Measurements from ENCODE around the gene LRBA. TPM values are rescaled to one million over a fixed set of nuclear protein-coding genes. Genes with fewer than 3 reads are reported as not detected.
"Not testable (repeated sequence)": the region's sequence is repeated elsewhere in the genome, so short reads cannot be mapped to it uniquely, and the experiment has no call there.

LRBA gene
- polyA plus RNA-seq, 1 donor: 52.8 TPM

- H3K27me3 ChIP-seq (ENCODE audit: control insufficient read depth, insufficient read depth, low read length): no peaks in the 10 kb centered on the region
- H3K4me3 ChIP-seq (ENCODE audit: low read length): no peak overlapping the region
- WGBS (ENCODE audit: insufficient coverage, low lambda C conversion rate): 100% methylated on average over 1 of the region's 4 CpGs
- H3K27ac ChIP-seq (ENCODE audit: low read length): no peak overlapping the region
- no peaks in the 10 kb centered on the region for H3K4me1 ChIP-seq (ENCODE audit: control insufficient read depth, insufficient read depth, low read length)
- peaks cover 2% of the 10 kb centered on the region for H3K36me3 ChIP-seq (ENCODE audit: control insufficient read depth, insufficient read depth, low read length)
- no peak for DNase-seq
- H3K9me3 ChIP-seq (ENCODE audit: control insufficient read depth, low read depth, low read length): no peaks in the 10 kb centered on the region
Measured at GRCh38 chr4:150387981-150388380, 627.1 kb downstream of the LRBA start.

GRCh38 chr4:150386415-150386814 is 628.7 kb downstream of the LRBA start:
- H3K36me3 ChIP-seq (ENCODE audit: control insufficient read depth, insufficient read depth, low read length); DNase-seq; H3K9me3 ChIP-seq (ENCODE audit: control insufficient read depth, low read depth, low read length); H3K27me3 ChIP-seq (ENCODE audit: control insufficient read depth, insufficient read depth, low read length); H3K4me3 ChIP-seq (ENCODE audit: low read length); H3K4me1 ChIP-seq (ENCODE audit: control insufficient read depth, insufficient read depth, low read length); H3K27ac ChIP-seq (ENCODE audit: low read length): not testable (repeated sequence)
- WGBS (ENCODE audit: insufficient coverage, low lambda C conversion rate): 100% methylated on average over 1 of the region's 2 CpGs

- Histone ChIP-seq H3K27ac (ENCODE audit: low read length) (no peak overlapping the region), H3K4me1 (ENCODE audit: control insufficient read depth, insufficient read depth, low read length) (no peaks in the 10 kb centered on the region), H3K9me3 (ENCODE audit: control insufficient read depth, low read depth, low read length) (no peaks in the 10 kb centered on the region), H3K4me3 (ENCODE audit: low read length) (no peak overlapping the region), H3K27me3 (ENCODE audit: control insufficient read depth, insufficient read depth, low read length) (no peaks in the 10 kb centered on the region), H3K36me3 (ENCODE audit: control insufficient read depth, insufficient read depth, low read length) (no peaks in the 10 kb centered on the region)
- DNase-seq: no peak
- WGBS (ENCODE audit: insufficient coverage, low lambda C conversion rate): no CpG with 5 or more reads among the region's 2 CpGs
Measured at GRCh38 chr4:150385606-150386005, 629.5 kb downstream of the LRBA start.

GRCh38 chr4:150384249-150384648 is 630.8 kb downstream of the LRBA start:
- no peaks in the 10 kb centered on the region for H3K27me3 ChIP-seq (ENCODE audit: control insufficient read depth, insufficient read depth, low read length)
- WGBS (ENCODE audit: insufficient coverage, low lambda C conversion rate): 80% methylated on average over 1 of the region's 4 CpGs
- H3K36me3 ChIP-seq (ENCODE audit: control insufficient read depth, insufficient read depth, low read length): no peaks in the 10 kb centered on the region

GRCh38 chr4:150382028-150382427 is 633.1 kb downstream of the LRBA start:
- no peak for DNase-seq
- WGBS (ENCODE audit: insufficient coverage, low lambda C conversion rate): no CpG with 5 or more reads among the region's 1 CpG
- H3K36me3 ChIP-seq (ENCODE audit: control insufficient read depth, insufficient read depth, low read length): no peaks in the 10 kb centered on the region

More at GRCh38 chr4:150384249-150384648, 630.8 kb downstream of the LRBA start:
- Histone ChIP-seq H3K27ac (ENCODE audit: low read length) (no peak overlapping the region), H3K4me3 (ENCODE audit: low read length) (no peak overlapping the region), H3K4me1 (ENCODE audit: control insufficient read depth, insufficient read depth, low read length) (no peaks in the 10 kb centered on the region), H3K9me3 (ENCODE audit: control insufficient read depth, low read depth, low read length) (no peaks in the 10 kb centered on the region)
- DNase-seq: no peak

GRCh38 chr4:150381609-150382008 is 633.5 kb downstream of the LRBA start:
- WGBS (ENCODE audit: insufficient coverage, low lambda C conversion rate): 100% methylated on average over 1 of the region's 3 CpGs
- H3K27ac ChIP-seq (ENCODE audit: low read length): no peak overlapping the region
- H3K27me3 ChIP-seq (ENCODE audit: control insufficient read depth, insufficient read depth, low read length): no peaks in the 10 kb centered on the region
- no peak overlapping the region for H3K4me3 ChIP-seq (ENCODE audit: low read length)
- no peak for DNase-seq
- H3K36me3 ChIP-seq (ENCODE audit: control insufficient read depth, insufficient read depth, low read length): no peaks in the 10 kb centered on the region
- H3K9me3 ChIP-seq (ENCODE audit: control insufficient read depth, low read depth, low read length): no peaks in the 10 kb centered on the region
- no peaks in the 10 kb centered on the region for H3K4me1 ChIP-seq (ENCODE audit: control insufficient read depth, insufficient read depth, low read length)

More at GRCh38 chr4:150382028-150382427, 633.1 kb downstream of the LRBA start:
- Histone ChIP-seq H3K27me3 (ENCODE audit: control insufficient read depth, insufficient read depth, low read length) (no peaks in the 10 kb centered on the region), H3K9me3 (ENCODE audit: control insufficient read depth, low read depth, low read length) (no peaks in the 10 kb centered on the region), H3K27ac (ENCODE audit: low read length) (no peak overlapping the region), H3K4me1 (ENCODE audit: control insufficient read depth, insufficient read depth, low read length) (no peaks in the 10 kb centered on the region), H3K4me3 (ENCODE audit: low read length) (no peak overlapping the region)

GRCh38 chr4:150381036-150381435 is 634.0 kb downstream of the LRBA start:
- H3K4me3 ChIP-seq (ENCODE audit: low read length): no peak overlapping the region
- WGBS (ENCODE audit: insufficient coverage, low lambda C conversion rate): 100% methylated on average over 1 of the region's 2 CpGs
- H3K9me3 ChIP-seq (ENCODE audit: control insufficient read depth, low read depth, low read length): no peaks in the 10 kb centered on the region
- H3K36me3 ChIP-seq (ENCODE audit: control insufficient read depth, insufficient read depth, low read length): no peaks in the 10 kb centered on the region
- DNase-seq: no peak
- H3K27me3 ChIP-seq (ENCODE audit: control insufficient read depth, insufficient read depth, low read length): no peaks in the 10 kb centered on the region
- no peak overlapping the region for H3K27ac ChIP-seq (ENCODE audit: low read length)
- H3K4me1 ChIP-seq (ENCODE audit: control insufficient read depth, insufficient read depth, low read length): no peaks in the 10 kb centered on the region

- no peak for DNase-seq
- no peak overlapping the region for H3K27ac ChIP-seq (ENCODE audit: low read length)
- WGBS (ENCODE audit: insufficient coverage, low lambda C conversion rate): no CpG with 5 or more reads among the region's 1 CpG
- H3K9me3 ChIP-seq (ENCODE audit: control insufficient read depth, low read depth, low read length): no peaks in the 10 kb centered on the region
- H3K4me1 ChIP-seq (ENCODE audit: control insufficient read depth, insufficient read depth, low read length): no peaks in the 10 kb centered on the region
- H3K36me3 ChIP-seq (ENCODE audit: control insufficient read depth, insufficient read depth, low read length): no peaks in the 10 kb centered on the region
- H3K4me3 ChIP-seq (ENCODE audit: low read length): no peak overlapping the region
- H3K27me3 ChIP-seq (ENCODE audit: control insufficient read depth, insufficient read depth, low read length): no peaks in the 10 kb centered on the region
Measured at GRCh38 chr4:150379454-150379853, 635.6 kb downstream of the LRBA start.

- no peak overlapping the region for H3K27ac ChIP-seq (ENCODE audit: low read length)
- WGBS (ENCODE audit: insufficient coverage, low lambda C conversion rate): 80% methylated on average over 1 of the region's 4 CpGs
- peaks cover 3% of the 10 kb centered on the region for H3K9me3 ChIP-seq (ENCODE audit: control insufficient read depth, low read depth, low read length)
- no peaks in the 10 kb centered on the region for H3K4me1 ChIP-seq (ENCODE audit: control insufficient read depth, insufficient read depth, low read length)
- no peaks in the 10 kb centered on the region for H3K27me3 ChIP-seq (ENCODE audit: control insufficient read depth, insufficient read depth, low read length)
- H3K4me3 ChIP-seq (ENCODE audit: low read length): no peak overlapping the region
- no peak for DNase-seq
- no peaks in the 10 kb centered on the region for H3K36me3 ChIP-seq (ENCODE audit: control insufficient read depth, insufficient read depth, low read length)
Measured at GRCh38 chr4:150375025-150375424, 640.1 kb downstream of the LRBA start.

- Histone ChIP-seq H3K4me3 (ENCODE audit: low read length) (no peak overlapping the region), H3K36me3 (ENCODE audit: control insufficient read depth, insufficient read depth, low read length) (no peaks in the 10 kb centered on the region), H3K27me3 (ENCODE audit: control insufficient read depth, insufficient read depth, low read length) (no peaks in the 10 kb centered on the region), H3K4me1 (ENCODE audit: control insufficient read depth, insufficient read depth, low read length) (no peaks in the 10 kb centered on the region), H3K27ac (ENCODE audit: low read length) (no peak overlapping the region), H3K9me3 (ENCODE audit: control insufficient read depth, low read depth, low read length) (peaks cover 3% of the 10 kb centered on the region)
- no peak for DNase-seq
- WGBS (ENCODE audit: insufficient coverage, low lambda C conversion rate): 100% methylated on average over 1 of the region's 1 CpG
Measured at GRCh38 chr4:150371869-150372268, 643.2 kb downstream of the LRBA start.

Data from large intestine (tissue), 3 donors.